ENCODE results near the gene KRT34.

DNA sequence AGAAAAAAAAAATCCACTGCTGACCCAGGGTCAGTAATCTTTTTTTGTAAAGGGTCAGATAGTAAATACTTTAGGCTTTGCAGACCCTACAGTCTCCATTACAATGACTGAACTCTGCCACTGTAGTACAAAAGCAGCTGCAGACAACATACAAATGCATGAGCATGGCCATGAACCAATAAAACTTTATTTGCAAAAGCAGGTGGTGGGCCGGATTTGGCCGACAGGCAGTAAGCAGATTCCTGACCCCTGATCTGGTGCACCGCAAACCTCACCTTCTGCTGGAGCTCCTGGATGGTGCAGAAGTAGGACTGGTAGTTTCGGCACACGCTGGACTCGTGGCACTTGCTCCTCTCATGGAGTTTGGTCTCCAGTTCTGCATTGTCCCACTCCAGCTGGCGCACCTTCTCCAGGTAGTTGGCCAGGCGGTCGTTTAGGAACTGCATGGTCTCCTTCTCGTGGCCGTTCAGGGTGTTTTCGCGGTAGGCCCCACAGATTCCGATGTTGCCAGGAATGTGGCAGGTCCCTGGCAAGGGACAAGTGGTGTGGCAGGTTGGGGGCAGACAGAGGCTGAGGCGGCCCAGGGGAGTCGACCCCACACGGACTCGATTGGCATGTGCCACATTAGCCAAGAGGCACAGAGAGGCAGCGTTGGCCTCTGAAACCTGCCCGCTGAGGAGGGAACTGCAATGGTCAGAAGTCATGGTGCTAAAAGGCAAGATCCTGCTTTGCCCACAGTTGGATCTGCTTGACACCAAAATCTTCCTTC lies 29.1 kb upstream of the KRT34 start:
- TF ChIP-seq, protein P1, sequence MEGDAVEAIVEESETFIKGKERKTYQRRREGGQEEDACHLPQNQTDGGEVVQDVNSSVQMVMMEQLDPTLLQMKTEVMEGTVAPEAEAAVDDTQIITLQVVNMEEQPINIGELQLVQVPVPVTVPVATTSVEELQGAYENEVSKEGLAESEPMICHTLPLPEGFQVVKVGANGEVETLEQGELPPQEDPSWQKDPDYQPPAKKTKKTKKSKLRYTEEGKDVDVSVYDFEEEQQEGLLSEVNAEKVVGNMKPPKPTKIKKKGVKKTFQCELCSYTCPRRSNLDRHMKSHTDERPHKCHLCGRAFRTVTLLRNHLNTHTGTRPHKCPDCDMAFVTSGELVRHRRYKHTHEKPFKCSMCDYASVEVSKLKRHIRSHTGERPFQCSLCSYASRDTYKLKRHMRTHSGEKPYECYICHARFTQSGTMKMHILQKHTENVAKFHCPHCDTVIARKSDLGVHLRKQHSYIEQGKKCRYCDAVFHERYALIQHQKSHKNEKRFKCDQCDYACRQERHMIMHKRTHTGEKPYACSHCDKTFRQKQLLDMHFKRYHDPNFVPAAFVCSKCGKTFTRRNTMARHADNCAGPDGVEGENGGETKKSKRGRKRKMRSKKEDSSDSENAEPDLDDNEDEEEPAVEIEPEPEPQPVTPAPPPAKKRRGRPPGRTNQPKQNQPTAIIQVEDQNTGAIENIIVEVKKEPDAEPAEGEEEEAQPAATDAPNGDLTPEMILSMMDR (conservative IDR thresholded peaks at IDR 0.05; ENCODE audit: low read length) = no peak
- no peak for TF ChIP-seq EZH2phosphoT487 (IDR thresholded peaks at IDR 0.05; ENCODE audit: borderline replicate concordance, low read depth, low read length)

Measured in OCI-LY7 (cell line).